Gastrocnemius medialis (tissue), 4 donors: ENCODE results near the gene PEX1. TPM values are rescaled to one million over a fixed set of nuclear protein-coding genes. Genes with fewer than 3 reads are reported as not detected.
"Not testable (repeated sequence)": the region's sequence is repeated elsewhere in the genome, so short reads cannot be mapped to it uniquely, and the experiment has no call there.

Source experiments
- ATAC-seq, 2 donors: fragments of 150-250 bp; one replicate each; pipeline ENCODE4 v1.9.1; 2016
- DNase-seq, 2 donors: peaks; one replicate each; pipeline ENCODE4 v3.0.0-alpha.2; 2019
- H3K27ac ChIP-seq, 4 donors: fragments of 200-600 bp; sonication (generic); 1 replicate in 1 of 4; 2 replicates in 3 of 4; pipeline ENCODE4 v1.5.1; 2016 to 2018; ENCODE audit warnings: mild to moderate bottlenecking in 2 of 4, moderate library complexity in 1 of 4
- H3K27me3 ChIP-seq, 3 donors: fragments of 200-600 bp; sonication (generic) in 2 of 3; 1 replicate in 1 of 3; 2 replicates in 2 of 3; pipeline versions ENCODE4 v1.5.1 to v1.6.0; 2016 to 2019; ENCODE audit warnings: mild to moderate bottlenecking in 1 of 3, moderate library complexity in 1 of 3
- H3K36me3 ChIP-seq, 2 donors: fragments of 200-600 bp; sonication (generic) in 1 of 2; one replicate each; pipeline ENCODE4 v1.5.1; 2017 to 2018
- H3K4me1 ChIP-seq, 2 donors: fragments of 200-600 bp; sonication (generic) in 1 of 2; one replicate each; pipeline ENCODE4 v1.5.1; 2016 to 2017; ENCODE audit warnings: mild to moderate bottlenecking in 2 of 2
- H3K4me3 ChIP-seq, 4 donors: fragments of 200-600 bp; sonication (generic) in 3 of 4; 1 replicate in 1 of 4; 2 replicates in 3 of 4; pipeline ENCODE4 v1.5.1; 2016 to 2019; ENCODE audit warnings: mild to moderate bottlenecking in 2 of 4
- H3K9me3 ChIP-seq, 3 donors: fragments of 200-600 bp; sonication (generic) in 2 of 3; 1 replicate in 1 of 3; 2 replicates in 2 of 3; pipeline ENCODE4 v1.5.1; 2016 to 2019
- POLR2A ChIP-seq, 2 donors: fragments of 450-650 bp; IDR thresholded peaks; one replicate each; pipeline ENCODE4 v1.6.1; 2017; ENCODE audit warnings: antibody characterized with exemption in 2 of 2, mild to moderate bottlenecking in 2 of 2, moderate library complexity in 2 of 2
- in situ Hi-C, 4 donors: fragments of 200-750 bp; cut with MboI; loops; one replicate each; pipeline versions ENCODE4 v1.15.0 to v1.8.0; 2017; ENCODE audit warnings: low sequenced_read_pairs in 4 of 4
- intact Hi-C: fragments of 100-400 bp; cut with DNase I; formaldehyde crosslinking; loops from one replicate; pipeline ENCODE4 v1.15.1; 2023; ENCODE audit warnings: low total_unique reads
- total RNA-seq, 4 donors: library from RNA; depleted of rRNA; stranded (reverse); fragments of >200 nt; gene quantifications; one replicate each; pipeline versions ENCODE4 v1.1.0 to v1.2.3, GENCODE V29; 2016
- TF ChIP-seq, protein P1 (sequence below), 5 experiments: fragments of 450-650 bp in 3 of 5; fragments of 200-600 bp in 2 of 5; sonication (generic) in 2 of 5; IDR thresholded peaks in 4 of 5; conservative IDR thresholded peaks in 1 of 5; 1 replicate in 4 of 5; 2 replicates in 1 of 5; pipeline ENCODE4 v1.5.1; 2016 to 2019; ENCODE audit warnings: antibody characterized with exemption in 5 of 5, mild to moderate bottlenecking in 3 of 5, moderate library complexity in 3 of 5

Gene PEX1
- total RNA-seq, 4 donors from 2014 or later, result 8.0 to 22.3 (median 12.3) TPM

DNA sequence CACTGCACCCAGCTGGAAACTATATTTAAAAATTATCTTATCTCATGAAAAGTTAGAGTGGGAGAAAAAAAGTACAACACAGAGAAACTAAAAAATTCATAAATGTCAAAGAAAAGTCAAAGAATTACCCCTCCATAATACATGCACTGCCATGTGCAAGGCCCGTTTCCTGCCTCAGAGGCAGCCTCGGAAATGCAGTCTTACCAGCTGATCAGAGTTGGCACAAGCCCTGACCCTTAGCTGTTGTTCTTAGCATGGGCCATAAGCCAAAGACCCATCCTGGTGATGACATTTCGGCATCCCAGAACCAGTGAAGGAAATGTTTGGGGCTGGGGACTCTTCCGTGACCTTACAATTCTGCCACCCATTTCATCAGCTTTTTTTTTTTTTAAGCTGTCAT, 21.9 kb upstream of the PEX1 start:
- intact Hi-C loops (no loop called here), in situ Hi-C loops (loop anchor here in 1 of 4 donors (25.0 kb wide), 1 partner anchor 338 kb away; no protein-coding TSS in a partner anchor)
- Histone ChIP-seq H3K27me3 (no peaks in the 10 kb centered on the region), H3K4me1 (no peaks in the 10 kb centered on the region), H3K27ac (no peak overlapping the region), H3K4me3 (no peak overlapping the region), H3K9me3 (no peaks in the 10 kb centered on the region), H3K36me3 (no peaks in the 10 kb centered on the region)
- ATAC-seq (no peak), DNase-seq (no peak)
- no peak for TF ChIP-seq POLR2A (IDR thresholded peaks at IDR 0.05)
- TF ChIP-seq, protein P1, sequence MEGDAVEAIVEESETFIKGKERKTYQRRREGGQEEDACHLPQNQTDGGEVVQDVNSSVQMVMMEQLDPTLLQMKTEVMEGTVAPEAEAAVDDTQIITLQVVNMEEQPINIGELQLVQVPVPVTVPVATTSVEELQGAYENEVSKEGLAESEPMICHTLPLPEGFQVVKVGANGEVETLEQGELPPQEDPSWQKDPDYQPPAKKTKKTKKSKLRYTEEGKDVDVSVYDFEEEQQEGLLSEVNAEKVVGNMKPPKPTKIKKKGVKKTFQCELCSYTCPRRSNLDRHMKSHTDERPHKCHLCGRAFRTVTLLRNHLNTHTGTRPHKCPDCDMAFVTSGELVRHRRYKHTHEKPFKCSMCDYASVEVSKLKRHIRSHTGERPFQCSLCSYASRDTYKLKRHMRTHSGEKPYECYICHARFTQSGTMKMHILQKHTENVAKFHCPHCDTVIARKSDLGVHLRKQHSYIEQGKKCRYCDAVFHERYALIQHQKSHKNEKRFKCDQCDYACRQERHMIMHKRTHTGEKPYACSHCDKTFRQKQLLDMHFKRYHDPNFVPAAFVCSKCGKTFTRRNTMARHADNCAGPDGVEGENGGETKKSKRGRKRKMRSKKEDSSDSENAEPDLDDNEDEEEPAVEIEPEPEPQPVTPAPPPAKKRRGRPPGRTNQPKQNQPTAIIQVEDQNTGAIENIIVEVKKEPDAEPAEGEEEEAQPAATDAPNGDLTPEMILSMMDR (IDR thresholded peaks at IDR 0.05 in 4 of 5, conservative IDR thresholded peaks at IDR 0.05 in 1 of 5), result no peak

DNA sequence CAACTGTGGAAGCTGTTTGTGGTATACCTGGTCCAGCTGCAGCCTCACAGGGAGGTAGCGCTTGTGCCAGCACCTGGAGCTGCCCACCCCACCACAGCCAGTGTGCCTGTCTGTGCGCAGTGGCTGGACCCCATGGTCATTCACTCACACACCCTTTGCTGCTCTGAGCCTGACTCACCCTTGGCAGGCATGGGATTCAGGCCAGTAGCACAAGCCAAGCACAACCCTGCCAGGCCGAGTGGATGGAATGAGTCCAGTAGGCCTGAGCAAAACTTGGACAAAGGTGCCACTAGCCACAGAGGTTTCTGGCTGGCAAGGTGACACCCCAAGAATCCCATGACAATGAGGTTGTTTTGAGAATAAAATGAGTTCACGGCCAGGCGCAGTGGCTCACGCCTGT, 19.3 kb upstream of the PEX1 start:
- H3K36me3 ChIP-seq, result no peaks in the 10 kb centered on the region
- no peak overlapping the region for H3K4me3 ChIP-seq
- no peaks in the 10 kb centered on the region for H3K27me3 ChIP-seq
- no peak for TF ChIP-seq POLR2A (IDR thresholded peaks at IDR 0.05)
- TF ChIP-seq, protein P1 (IDR thresholded peaks at IDR 0.05 in 4 of 5, conservative IDR thresholded peaks at IDR 0.05 in 1 of 5), result no peak
- DNase-seq (no peak), ATAC-seq (no peak)
- H3K4me1 ChIP-seq, result no peaks in the 10 kb centered on the region
- in situ Hi-C loops (loop anchor here in 1 of 4 donors (25.0 kb wide), 1 partner anchor 310 kb away; the partner anchor contains the start of genes ANKIB1 and KRIT1), intact Hi-C loops (no loop called here)
- H3K9me3 ChIP-seq, result no peaks in the 10 kb centered on the region
- H3K27ac ChIP-seq, result no peak overlapping the region

DNA sequence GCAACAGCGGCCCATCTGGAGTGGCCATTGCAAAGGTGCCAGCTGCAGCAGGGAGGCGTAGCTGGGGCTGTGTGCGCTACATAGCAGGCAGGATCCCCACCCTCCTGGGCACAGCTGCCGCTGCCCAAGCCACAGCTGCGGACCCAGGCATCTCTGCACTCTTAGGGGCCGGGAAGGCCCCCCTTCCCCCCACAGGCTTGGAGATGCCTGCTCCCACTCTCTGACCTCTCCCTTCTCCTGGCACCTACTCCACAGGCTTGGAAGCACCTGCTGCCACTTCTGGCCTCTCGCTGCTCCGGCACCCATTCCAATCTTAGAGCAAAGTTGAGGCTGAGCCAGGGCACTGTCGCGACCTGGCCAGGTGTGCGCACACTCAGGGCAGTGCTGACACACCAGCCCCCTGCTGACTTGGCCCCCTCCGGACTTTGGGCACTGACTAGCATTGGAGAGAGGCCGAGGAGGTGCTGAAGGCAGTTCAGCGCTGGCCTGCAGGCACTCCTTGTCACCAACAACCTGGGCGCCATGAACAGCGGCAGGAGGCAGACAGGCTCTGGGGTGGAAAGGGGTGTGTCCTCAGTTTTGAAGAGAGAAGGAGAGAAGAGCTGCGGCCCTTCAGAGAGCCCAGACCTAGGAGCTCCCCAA, 18.7 kb upstream of the PEX1 start:
- Histone ChIP-seq H3K9me3 (no peaks in the 10 kb centered on the region), H3K36me3 (no peaks in the 10 kb centered on the region), H3K27ac (no peak overlapping the region), H3K4me3 (no peak overlapping the region), H3K4me1 (no peaks in the 10 kb centered on the region), H3K27me3 (no peaks in the 10 kb centered on the region)
- no peak for ATAC-seq
- in situ Hi-C loops, result loop anchor here in 1 of 4 donors (25.0 kb wide), 1 partner anchor 310 kb away; the partner anchor contains the start of genes ANKIB1 and KRIT1
- no peak for DNase-seq
- TF ChIP-seq, protein P1 (IDR thresholded peaks at IDR 0.05 in 4 of 5, conservative IDR thresholded peaks at IDR 0.05 in 1 of 5), result no peak
- intact Hi-C loops, result no loop called here

DNA sequence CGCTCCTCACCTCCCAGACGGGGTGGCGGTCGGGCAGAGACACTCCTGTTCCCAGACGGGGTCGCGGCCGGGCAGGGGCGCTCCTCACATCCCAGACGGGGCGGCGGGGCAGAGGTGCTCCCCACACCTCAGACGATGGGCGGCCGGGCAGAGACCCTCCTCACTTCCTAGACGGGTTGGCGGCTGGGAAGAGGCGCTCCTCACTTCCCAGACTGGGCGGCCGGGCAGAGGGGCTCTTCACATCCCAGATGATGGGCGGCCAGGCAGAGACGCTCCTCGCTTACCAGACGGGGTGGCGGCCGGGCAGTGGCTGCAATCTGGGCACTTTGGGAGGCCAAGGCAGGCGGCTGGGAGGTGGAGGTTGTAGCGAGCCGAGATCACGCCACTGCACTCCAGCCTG, 16.8 kb upstream of the PEX1 start:
- H3K9me3 ChIP-seq, intact Hi-C loops, H3K27me3 ChIP-seq, DNase-seq, H3K4me3 ChIP-seq, ATAC-seq, H3K27ac ChIP-seq, H3K36me3 ChIP-seq, H3K4me1 ChIP-seq: not testable (repeated sequence)
- in situ Hi-C loops, result loop anchor here in 1 of 4 donors (25.0 kb wide), 1 partner anchor 308 kb away; the partner anchor contains the start of genes ANKIB1 and KRIT1

DNA sequence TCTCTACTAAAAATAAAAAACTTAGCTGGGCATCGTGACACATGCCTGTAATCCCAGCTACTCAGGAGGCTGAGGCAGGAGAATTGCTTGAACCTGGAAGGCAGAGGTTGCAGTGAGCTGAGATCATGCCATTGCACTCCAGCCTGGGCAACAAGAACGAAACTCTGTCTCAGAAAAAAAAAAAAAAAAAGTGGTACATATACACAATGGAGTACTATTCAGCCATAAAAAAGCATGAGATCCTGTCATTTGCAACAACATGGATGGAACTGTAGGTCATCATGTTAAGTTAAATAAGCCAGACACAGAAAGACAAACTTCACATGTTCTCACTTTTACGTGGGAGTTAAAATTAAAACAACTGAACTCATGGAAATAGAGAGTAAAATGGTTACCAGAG, 15.2 kb upstream of the PEX1 start:
- H3K9me3 ChIP-seq, H3K4me1 ChIP-seq, H3K27ac ChIP-seq, DNase-seq, H3K27me3 ChIP-seq, intact Hi-C loops, H3K36me3 ChIP-seq, ATAC-seq, H3K4me3 ChIP-seq: not testable (repeated sequence)
- in situ Hi-C loops, result loop anchor here in 1 of 4 donors (25.0 kb wide), 1 partner anchor 306 kb away; the partner anchor contains the start of genes ANKIB1 and KRIT1
